Activated naive CD8-positive, alpha-beta T cell treated with anti-CD3 and anti-CD28 coated beads, Interleukin-2, amount 50 U/mL, for 24 hours (primary cell): ENCODE results near the gene CAPN12.

Source experiments
- ATAC-seq: fragments of 150-1000 bp; cut with Tn5 transposase; one replicate; pipeline ENCODE4 v1.10.0; 2021
- DNase-seq: peaks from one replicate; pipeline ENCODE4 v3.0.0; 2021
- H3K27ac Mint-ChIP-seq: one replicate; pipeline ENCODE4 v1.8.0; 2021; ENCODE audit warnings: mild to moderate bottlenecking, mixed read lengths
- H3K27me3 Mint-ChIP-seq: one replicate; pipeline ENCODE4 v1.8.0; 2021; ENCODE audit warnings: mixed read lengths
- H3K36me3 Mint-ChIP-seq: one replicate; pipeline ENCODE4 v1.8.0; 2021; ENCODE audit warnings: low read depth, mixed read lengths
- H3K4me1 Mint-ChIP-seq: one replicate; pipeline ENCODE4 v1.8.0; 2021; ENCODE audit warnings: mixed read lengths
- H3K4me3 Mint-ChIP-seq: one replicate; pipeline ENCODE4 v1.8.0; 2021; ENCODE audit warnings: mild to moderate bottlenecking, moderate library complexity, mixed read lengths
- H3K9me3 Mint-ChIP-seq: one replicate; pipeline ENCODE4 v1.8.0; 2021; ENCODE audit warnings: mixed read lengths

CAPN12 gene

GRCh38 chr19:38727868-38728660, 16.2 kb downstream of the CAPN12 start:
- Mint-ChIP-seq H3K36me3 (peaks cover 18% of the 10 kb centered on the region), H3K4me3 (no peak overlapping the region), H3K4me1 (peaks cover 12% of the 10 kb centered on the region)

GRCh38 chr19:38727306-38727867, 16.9 kb downstream of the CAPN12 start:
- ATAC-seq: no peak
- no peaks in the 10 kb centered on the region for H3K9me3 Mint-ChIP-seq
- DNase-seq: no peak
- peaks cover 12% of the 10 kb centered on the region for H3K4me1 Mint-ChIP-seq
- no peak overlapping the region for H3K27ac Mint-ChIP-seq
- no peak overlapping the region for H3K4me3 Mint-ChIP-seq
- H3K36me3 Mint-ChIP-seq: peaks cover 18% of the 10 kb centered on the region
- no peaks in the 10 kb centered on the region for H3K27me3 Mint-ChIP-seq

More at GRCh38 chr19:38727868-38728660, 16.2 kb downstream of the CAPN12 start:
- Mint-ChIP-seq H3K27me3 (no peaks in the 10 kb centered on the region), H3K27ac (no peak overlapping the region), H3K9me3 (no peaks in the 10 kb centered on the region)
- ATAC-seq (no peak), DNase-seq (no peak)

- DNase-seq (peak; percentile 26), ATAC-seq (no peak)
- Mint-ChIP-seq H3K9me3 (no peaks in the 10 kb centered on the region), H3K27ac (peak overlapping the region; percentile 39), H3K36me3 (peaks cover 18% of the 10 kb centered on the region), H3K4me1 (peaks cover 12% of the 10 kb centered on the region), H3K27me3 (no peaks in the 10 kb centered on the region), H3K4me3 (no peak overlapping the region)
Observed at GRCh38 chr19:38726761-38727301, 17.4 kb downstream of the CAPN12 start.

GRCh38 chr19:38726284-38726673, 18.0 kb downstream of the CAPN12 start:
- H3K36me3 Mint-ChIP-seq: peaks cover 18% of the 10 kb centered on the region
- H3K4me1 Mint-ChIP-seq: peaks cover 12% of the 10 kb centered on the region
- H3K27ac Mint-ChIP-seq: peak overlapping the region; percentile 39
- H3K27me3 Mint-ChIP-seq: no peaks in the 10 kb centered on the region
- no peaks in the 10 kb centered on the region for H3K9me3 Mint-ChIP-seq
- DNase-seq (no peak), ATAC-seq (no peak)
- H3K4me3 Mint-ChIP-seq: no peak overlapping the region

GRCh38 chr19:38725469-38726283, 18.6 kb downstream of the CAPN12 start:
- no peak overlapping the region for H3K4me3 Mint-ChIP-seq
- ATAC-seq: no peak
- no peak overlapping the region for H3K27ac Mint-ChIP-seq
- H3K36me3 Mint-ChIP-seq: peaks cover 18% of the 10 kb centered on the region
- H3K9me3 Mint-ChIP-seq: no peaks in the 10 kb centered on the region
- DNase-seq: no peak
- no peaks in the 10 kb centered on the region for H3K27me3 Mint-ChIP-seq
- H3K4me1 Mint-ChIP-seq: peaks cover 12% of the 10 kb centered on the region

- ATAC-seq (no peak), DNase-seq (no peak)
- H3K4me3 Mint-ChIP-seq: no peak overlapping the region
- no peaks in the 10 kb centered on the region for H3K27me3 Mint-ChIP-seq
- peaks cover 14% of the 10 kb centered on the region for H3K36me3 Mint-ChIP-seq
- no peaks in the 10 kb centered on the region for H3K9me3 Mint-ChIP-seq
- H3K4me1 Mint-ChIP-seq: peaks cover 10% of the 10 kb centered on the region
- H3K27ac Mint-ChIP-seq: no peak overlapping the region
Observed at GRCh38 chr19:38723990-38724854, 20.1 kb downstream of the CAPN12 start.

GRCh38 chr19:38723606-38723965, 20.7 kb downstream of the CAPN12 start:
- DNase-seq (no peak), ATAC-seq (no peak)
- peaks cover 10% of the 10 kb centered on the region for H3K4me1 Mint-ChIP-seq
- H3K27me3 Mint-ChIP-seq: no peaks in the 10 kb centered on the region
- H3K9me3 Mint-ChIP-seq: no peaks in the 10 kb centered on the region
- H3K4me3 Mint-ChIP-seq: no peak overlapping the region
- no peak overlapping the region for H3K27ac Mint-ChIP-seq
- H3K36me3 Mint-ChIP-seq: peaks cover 14% of the 10 kb centered on the region

- H3K27me3 Mint-ChIP-seq: no peaks in the 10 kb centered on the region
- peaks cover 12% of the 10 kb centered on the region for H3K36me3 Mint-ChIP-seq
- peaks cover 10% of the 10 kb centered on the region for H3K4me1 Mint-ChIP-seq
- no peak overlapping the region for H3K27ac Mint-ChIP-seq
- ATAC-seq: no peak
- H3K4me3 Mint-ChIP-seq: no peak overlapping the region
- DNase-seq: no peak
- no peaks in the 10 kb centered on the region for H3K9me3 Mint-ChIP-seq
Observed at GRCh38 chr19:38722947-38723605, 21.2 kb downstream of the CAPN12 start.

GRCh38 chr19:38721979-38722773, 22.1 kb downstream of the CAPN12 start:
- DNase-seq (no peak), ATAC-seq (no peak)
- peaks cover 10% of the 10 kb centered on the region for H3K4me1 Mint-ChIP-seq
- no peaks in the 10 kb centered on the region for H3K9me3 Mint-ChIP-seq
- H3K4me3 Mint-ChIP-seq: no peak overlapping the region
- H3K36me3 Mint-ChIP-seq: peaks cover 12% of the 10 kb centered on the region
- H3K27ac Mint-ChIP-seq: no peak overlapping the region
- no peaks in the 10 kb centered on the region for H3K27me3 Mint-ChIP-seq

- H3K9me3 Mint-ChIP-seq: no peaks in the 10 kb centered on the region
- H3K36me3 Mint-ChIP-seq: peaks cover 11% of the 10 kb centered on the region
- DNase-seq (no peak), ATAC-seq (no peak)
- H3K4me3 Mint-ChIP-seq: no peak overlapping the region
- H3K4me1 Mint-ChIP-seq: peaks cover 7% of the 10 kb centered on the region
- H3K27me3 Mint-ChIP-seq: no peaks in the 10 kb centered on the region
- no peak overlapping the region for H3K27ac Mint-ChIP-seq
Observed at GRCh38 chr19:38721496-38721895, 22.8 kb downstream of the CAPN12 start.

GRCh38 chr19:38720559-38721236, 23.6 kb downstream of the CAPN12 start:
- no peak for ATAC-seq

GRCh38 chr19:38719761-38720558, 24.3 kb downstream of the CAPN12 start:
- Mint-ChIP-seq H3K9me3 (no peaks in the 10 kb centered on the region), H3K27me3 (no peaks in the 10 kb centered on the region), H3K4me3 (no peak overlapping the region), H3K27ac (no peak overlapping the region), H3K36me3 (peaks cover 5% of the 10 kb centered on the region), H3K4me1 (no peaks in the 10 kb centered on the region)
- no peak for DNase-seq
- ATAC-seq: no peak

More at GRCh38 chr19:38720559-38721236, 23.6 kb downstream of the CAPN12 start:
- H3K9me3 Mint-ChIP-seq: no peaks in the 10 kb centered on the region
- no peak overlapping the region for H3K27ac Mint-ChIP-seq
- H3K36me3 Mint-ChIP-seq: peaks cover 5% of the 10 kb centered on the region
- H3K4me3 Mint-ChIP-seq: no peak overlapping the region
- DNase-seq: no peak
- no peaks in the 10 kb centered on the region for H3K4me1 Mint-ChIP-seq
- no peaks in the 10 kb centered on the region for H3K27me3 Mint-ChIP-seq
